ENCODE data around the gene ENGASE.

ENGASE gene

DNA sequence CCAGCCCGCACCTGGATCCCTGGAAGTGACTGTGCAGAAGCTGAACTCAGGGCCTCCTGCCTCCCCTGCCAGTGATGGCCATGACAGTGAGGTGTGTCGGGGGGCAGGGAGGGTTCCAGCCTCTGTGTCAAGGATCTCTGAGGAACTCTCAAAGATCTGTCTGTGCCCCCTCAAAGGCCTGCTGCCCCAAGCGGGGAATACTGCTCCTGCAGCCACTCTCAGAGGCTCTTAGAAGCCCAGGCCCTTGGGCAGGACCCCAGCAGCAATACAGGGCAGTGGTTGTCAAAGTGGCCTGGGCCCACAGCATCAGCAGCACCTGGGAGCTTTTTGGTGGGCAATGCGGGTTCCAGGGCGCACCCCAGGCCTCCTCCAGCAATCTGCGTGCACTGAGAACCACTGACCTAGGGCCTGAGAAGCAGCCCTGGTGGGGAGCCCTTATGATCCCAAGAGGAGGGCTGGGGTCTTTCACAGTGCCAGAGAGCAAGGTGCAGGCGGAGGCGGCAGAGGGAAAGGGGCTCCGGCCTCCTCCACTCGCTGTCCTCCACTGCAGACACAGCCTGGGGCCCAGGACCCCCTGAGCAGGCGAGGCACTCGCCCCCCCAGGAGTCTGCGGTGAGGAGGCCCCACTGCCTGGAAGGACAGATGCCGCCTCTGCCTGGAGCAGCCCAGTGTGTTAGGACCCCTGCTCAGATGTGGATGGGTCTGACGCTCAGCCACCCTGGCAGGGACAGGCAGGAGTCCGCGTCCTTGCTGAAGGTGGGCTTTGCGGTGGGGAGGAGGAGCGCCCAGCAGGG, 42.1 kb downstream of the ENGASE start:
- DNase-seq: no peak

DNA sequence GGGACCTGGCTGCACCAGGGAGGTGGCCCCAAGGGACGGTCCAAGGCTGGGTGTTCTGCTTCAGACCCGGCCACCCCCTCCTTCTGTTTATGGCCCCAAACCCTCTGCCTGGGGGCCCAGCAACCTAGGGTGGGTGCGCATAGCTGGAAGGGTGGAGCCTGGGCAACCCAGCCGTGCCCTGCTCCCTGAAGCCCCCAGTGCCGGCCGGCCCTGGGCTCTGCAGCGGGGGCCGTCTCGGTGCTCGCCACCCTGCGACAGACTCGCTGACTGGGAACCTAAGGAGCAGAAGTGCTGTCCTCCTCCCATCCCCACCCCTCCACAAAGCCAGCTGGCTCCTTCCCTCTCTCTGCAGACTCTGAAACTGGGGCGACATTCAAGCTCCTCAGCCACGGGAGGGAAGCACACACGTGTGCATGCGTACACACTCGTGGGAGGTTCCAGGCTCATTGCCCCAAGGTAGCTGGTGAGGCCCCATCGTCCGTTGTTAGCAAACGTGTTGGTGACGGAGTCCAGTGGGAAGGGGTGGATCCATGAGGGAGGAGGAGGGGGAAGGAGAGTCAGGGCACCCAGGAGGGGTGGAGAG, 43.4 kb downstream of the ENGASE start:
- no peak for DNase-seq

DNA sequence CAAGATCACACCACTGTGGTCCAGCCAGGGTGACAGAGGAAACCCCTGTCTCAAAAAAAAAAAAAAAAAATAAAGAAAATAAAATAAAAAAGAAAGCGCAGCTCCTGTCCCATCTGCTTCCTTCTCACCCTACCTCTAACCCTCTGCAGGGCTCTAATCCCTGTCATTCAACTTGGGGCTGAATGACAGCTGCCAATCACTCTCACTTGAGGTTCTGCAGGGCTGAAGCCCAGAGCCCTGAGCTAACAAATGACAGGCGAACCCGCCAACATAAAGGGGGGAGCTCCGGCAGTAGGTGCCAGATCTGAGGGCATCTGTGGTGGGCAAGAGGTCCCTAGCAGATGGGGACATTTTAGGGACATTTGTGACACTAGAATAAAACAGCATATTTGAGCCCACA, 44.3 kb downstream of the ENGASE start:
- DNase-seq: no peak

DNA sequence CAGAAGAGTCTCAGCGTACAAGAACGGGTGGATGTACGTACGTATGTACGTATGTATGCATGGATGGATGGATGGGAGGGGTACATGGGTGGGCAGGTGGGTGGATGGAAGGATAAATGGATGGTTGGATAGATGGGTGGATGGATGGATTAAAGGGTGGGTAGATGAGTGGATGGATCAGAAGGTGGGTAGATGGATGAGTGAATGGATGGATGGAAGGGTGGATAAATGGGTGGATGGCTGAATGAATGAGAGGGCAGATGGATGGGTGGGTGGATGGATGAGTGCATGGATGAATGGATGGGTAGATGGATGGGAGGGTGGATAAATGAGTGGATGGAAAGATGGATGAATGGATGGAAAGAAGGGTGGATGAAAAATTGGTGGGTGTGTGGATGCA, 45.6 kb downstream of the ENGASE start:
- DNase-seq: no peak

DNA sequence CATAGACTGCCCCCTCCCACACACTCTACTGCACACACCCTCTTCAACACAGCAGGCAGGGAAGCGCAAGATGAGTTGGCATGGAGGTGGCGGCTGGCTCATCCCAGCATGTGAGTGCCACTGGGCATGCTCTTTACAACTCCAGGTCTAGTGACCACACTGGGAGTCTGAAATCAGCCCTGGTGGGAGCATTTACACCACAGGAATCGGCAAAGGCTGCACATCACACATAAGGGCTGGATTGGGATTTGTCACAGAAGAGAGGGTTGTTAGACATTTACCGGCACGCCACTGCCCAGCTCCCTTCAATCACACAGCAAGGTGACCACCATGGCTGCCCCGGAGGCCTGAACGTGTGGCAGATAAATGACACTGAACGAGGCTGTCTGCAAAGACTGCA, 49.4 kb downstream of the ENGASE start:
- no peak for DNase-seq

DNA sequence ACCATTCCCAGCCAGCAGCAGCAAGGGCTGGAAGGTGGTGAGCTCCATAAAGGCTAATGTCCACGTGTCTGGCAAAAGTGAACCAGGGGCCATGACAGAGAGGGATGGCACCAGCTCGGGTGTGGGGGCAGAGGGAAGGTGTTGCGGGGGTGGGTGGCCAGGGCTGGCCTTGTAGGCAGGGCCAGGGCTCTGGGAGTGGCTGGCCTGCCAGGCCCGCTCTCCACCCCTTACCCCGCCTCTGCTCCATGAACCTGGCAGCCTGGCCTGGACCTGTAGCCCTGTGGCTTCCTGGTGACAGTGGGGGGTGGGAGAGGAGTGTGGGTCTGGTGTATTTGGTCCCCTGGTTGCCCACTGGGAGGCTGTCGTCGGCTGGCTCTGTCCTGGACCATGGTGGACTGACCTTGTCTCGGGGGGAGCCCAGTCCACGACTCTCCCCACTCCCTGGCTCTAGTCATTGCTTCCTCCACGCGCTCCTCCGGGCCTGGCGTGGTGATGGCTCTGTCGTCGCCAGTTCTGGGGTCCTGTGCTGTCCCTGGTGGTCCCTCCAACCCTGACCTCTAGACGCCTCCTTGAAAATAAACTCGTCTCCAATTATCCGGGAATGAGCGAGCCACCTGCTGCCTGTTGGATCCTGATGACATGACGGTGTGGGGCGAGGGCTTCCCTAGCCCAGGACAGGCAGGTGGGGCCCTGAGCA, 50.0 kb downstream of the ENGASE start:
- no peak for DNase-seq

DNA sequence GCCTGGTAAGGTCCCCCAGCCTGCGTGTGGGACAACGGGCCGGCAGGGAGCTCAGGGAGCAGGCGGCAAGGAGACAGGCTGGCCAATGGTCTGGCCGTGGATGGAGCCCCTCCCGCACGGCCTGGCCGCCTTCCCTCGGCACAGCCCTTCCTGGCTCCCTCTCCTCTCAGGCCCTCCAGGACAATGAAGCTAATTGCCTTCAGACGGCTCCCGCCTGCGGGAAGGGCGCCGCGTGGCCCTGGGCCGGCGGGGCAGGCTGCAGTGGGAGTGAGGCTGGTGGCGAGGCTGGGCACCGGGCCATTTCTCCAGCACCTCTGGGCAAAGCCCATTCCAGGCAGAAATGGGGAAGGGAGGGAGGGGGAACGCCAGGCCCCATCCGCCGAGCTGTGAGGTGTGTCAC, 50.9 kb downstream of the ENGASE start:
- DNase-seq: no peak

DNA sequence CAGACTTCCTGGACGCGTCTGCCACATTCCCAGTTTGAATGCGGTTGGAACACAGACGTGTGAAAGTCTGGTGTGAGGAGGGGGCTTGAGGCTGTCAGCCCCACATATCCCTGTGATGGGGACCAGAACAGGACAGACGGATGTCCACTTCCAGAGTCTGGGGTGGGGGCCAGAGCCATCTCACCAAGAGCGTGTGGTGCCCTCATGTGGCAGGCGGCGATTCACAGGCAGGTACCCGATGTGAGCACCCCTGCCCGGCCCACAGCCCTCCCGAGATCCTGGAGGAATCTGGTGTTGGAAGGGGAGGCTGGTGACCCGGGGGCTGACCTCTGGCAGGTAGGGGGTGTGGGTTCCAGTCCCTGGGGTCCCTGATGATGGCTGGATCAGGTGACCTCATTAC, 51.5 kb downstream of the ENGASE start:
- no peak for DNase-seq

DNA sequence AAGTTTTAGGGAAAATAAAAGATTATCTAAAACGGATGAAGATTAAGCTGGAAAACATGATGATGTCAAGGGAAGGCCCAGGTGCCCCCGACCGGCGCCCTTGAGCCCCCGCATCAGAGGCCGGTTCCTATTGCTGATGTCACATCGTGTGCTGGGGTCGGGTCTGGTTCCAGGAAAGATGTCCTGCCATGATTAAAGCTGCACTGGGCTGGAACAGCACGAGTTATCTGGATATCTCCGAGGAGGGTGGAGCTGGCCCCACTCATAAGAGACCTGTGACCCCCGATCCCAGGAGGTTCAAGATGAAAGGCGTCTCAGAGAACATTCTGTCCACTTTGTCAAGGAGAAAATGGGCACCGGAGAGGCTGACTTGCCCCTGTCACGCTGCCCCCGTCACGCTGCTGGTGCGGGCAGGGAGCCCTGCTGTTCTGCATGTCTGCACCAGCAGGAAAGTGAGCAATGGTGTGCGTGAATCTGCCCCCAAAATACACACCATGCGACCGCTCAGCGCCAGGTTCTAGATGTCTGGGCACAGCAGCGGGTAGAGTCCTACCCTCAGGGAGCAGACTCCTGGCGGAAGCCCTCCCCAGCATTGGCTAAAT, 53.0 kb downstream of the ENGASE start:
- DNase-seq: no peak

DNA sequence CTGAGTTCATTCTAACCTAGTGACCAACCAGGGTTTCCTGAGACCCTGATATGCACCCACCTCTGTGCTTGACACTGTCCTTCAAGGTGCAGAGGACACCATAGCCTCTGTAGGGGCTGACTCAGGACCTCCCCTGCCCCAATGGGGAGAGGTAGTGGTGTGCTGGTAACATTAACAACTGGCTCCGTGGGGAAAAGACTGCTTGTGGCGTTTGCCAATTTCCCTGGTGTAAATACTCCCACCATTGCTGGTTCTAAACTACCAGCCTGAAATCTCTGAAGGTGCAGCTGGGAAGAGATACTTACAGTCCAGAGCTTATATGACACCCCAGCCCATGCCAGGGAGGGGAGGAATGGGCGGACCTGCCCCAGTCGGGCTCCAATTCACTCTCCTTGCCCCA, 54.9 kb downstream of the ENGASE start:
- DNase-seq: no peak

DNA sequence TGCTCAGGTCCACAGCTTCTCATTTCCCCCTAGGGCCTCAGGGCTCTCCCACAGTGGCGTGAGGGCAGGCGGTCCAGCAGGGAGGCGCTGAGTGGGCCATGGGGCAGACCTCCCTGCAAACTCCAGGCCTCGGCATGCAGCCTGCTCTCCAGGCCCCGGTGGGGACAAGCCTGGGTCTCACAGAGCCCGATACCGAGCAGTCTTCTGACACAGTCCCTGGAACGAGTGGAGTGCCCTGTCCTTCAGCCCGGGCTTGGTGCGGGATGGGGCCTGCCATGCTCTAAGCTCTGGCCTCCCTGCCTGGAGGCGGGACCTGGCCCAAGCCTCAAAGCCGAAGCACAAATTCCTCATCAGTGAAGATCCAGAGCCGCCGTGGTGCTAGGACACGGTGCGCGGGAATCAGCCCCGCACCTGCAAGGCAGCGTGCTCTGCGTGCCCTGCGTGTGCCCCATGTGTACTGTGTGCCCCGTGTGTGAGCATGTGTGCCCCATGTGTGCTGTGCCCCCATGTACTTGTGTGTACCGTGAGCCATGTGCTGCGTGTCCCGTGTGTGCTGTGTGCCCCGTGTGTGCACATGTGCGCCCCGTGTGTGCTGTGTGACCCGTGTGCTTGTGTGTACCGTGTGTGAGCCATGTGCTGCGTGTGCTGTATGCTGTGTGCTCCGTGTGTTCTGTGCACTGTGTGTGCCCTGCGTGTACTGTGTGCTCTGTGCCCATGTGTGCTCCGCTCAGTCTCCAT, 56.1 kb downstream of the ENGASE start:
- DNase-seq: no peak

DNA sequence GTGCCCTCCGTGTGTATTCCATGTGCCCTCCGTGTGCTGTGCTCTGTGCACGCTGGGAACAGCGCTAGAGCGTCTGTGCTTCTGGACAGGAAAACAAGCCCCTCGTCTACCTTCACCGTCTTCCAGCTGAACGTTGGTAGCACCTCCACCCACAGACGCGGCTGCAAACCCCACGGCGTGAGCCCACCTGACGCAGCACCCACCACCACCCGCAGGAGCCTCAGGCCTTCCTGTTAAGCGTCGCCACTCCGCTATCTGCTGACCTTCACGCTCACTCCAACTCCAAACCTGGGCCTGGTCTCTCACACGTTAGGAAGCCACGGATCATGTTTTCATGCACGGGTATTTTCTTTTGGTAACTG, 56.6 kb downstream of the ENGASE start:
- DNase-seq: no peak

DNA sequence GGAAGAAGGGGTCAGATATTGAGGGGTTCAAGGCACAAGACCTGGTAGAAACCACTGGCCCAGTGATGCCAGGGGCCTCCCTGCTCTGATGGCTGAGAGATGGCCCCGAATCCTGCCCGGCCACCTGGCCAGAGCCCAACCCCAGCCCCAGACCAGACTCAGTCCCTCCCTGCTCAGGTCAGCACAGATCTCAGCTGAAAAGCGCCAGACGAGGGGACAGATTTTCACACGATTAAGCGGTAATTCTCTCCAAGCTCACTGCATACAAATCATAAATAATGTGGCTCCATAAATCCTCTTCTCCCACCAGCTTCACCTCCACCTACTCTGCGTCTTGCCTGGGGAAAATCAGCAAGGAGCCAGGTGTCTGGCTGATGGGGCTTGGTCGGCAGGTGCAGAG, 57.1 kb downstream of the ENGASE start:
- no peak for DNase-seq

DNA sequence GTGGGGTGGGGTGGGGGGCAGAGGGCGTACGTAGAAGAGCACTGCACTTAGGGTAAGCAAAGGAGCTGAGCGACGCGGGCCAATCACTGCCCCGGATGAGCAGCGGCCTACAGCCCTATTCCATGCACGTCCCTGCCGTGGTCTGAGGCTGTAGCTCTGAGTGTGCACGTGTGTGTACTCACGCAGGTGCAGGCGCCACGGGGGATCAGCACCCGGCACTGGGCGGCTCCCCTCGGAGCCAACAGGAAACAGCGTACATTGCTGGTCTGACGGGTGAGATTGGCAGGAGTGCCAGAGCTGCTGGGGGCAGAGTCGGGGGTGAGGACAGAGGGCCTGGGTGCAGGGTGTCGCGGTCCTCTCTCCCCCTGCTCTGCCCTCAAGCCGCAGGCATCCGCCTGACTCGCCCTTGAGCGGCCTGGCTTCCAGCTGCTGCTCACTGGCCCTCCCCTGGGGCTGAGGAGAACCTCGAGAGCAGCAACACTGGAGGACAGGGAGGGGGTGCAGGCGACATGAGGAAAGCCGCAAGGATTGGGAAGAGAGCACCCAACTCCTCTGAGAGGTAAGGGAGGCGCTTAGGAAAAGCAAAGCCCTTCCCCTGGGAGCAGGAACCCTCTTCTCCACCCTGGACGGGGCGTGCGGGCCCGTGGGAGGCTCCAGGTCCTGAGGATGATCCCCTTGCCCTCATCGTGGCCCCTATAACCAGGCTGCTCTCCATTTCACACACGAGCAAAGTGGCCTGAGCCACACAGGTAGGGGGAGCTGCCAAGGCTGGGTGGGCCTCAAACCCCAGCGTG, 57.8 kb downstream of the ENGASE start:
- DNase-seq: no peak

DNA sequence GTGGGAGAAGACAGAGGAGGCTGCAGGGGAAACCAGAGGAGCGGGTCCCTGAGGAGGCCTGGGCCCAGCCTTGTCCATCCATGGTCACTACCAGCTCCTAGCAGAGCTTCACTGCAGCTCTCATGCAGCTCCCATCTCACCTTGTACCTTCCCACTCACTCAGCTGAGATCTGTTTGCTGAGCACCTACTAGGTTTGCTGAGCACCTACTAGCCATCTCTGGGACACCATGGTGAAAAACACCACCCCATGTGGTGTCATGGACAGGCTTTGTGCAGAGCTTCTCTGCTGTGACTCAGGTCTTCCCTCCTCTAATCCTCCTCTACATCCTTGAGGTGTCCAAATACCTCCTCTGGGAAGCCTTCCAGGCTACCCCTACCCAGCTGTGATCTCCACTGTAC, 58.6 kb downstream of the ENGASE start:
- no peak for DNase-seq

DNA sequence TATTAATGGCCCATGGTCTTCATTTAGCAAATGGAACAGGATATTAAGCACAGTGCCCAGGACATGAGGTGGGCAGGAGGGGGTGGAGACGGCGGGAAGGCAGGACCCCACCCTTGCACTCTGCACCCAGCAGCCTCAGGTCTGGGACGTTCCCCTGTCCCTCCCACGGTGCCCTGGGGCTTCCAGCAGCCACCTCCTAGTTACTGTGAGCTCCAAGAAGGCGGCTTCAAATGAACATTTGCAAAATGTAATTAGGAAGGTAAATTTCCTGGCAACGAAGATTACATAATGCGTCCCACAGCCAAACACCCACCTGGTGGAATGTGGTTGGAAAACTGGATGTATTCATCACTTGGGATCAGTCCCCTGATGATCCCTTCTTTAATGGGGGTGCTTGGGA, 59.4 kb downstream of the ENGASE start:
- DNase-seq: no peak

DNA sequence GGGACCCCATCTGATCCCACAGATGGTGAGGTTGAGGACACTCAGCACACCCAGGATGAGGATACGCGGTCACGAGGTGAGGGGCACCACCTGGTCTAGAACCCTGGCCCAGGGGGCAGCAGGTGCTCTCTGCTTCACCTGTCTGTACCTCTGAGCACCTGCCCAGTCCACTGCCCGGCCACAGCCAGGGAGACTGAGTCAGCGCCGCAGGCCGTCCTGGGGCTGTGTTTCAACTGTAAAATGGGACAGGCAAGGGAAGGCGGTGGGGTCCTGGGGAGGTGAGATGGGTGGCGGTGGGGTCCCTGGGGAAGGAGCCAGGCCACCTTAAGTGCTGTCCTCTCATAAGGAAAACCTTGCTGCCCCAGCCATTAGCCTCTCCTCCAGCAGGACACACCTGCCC, 60.4 kb downstream of the ENGASE start:
- no peak for DNase-seq

DNA sequence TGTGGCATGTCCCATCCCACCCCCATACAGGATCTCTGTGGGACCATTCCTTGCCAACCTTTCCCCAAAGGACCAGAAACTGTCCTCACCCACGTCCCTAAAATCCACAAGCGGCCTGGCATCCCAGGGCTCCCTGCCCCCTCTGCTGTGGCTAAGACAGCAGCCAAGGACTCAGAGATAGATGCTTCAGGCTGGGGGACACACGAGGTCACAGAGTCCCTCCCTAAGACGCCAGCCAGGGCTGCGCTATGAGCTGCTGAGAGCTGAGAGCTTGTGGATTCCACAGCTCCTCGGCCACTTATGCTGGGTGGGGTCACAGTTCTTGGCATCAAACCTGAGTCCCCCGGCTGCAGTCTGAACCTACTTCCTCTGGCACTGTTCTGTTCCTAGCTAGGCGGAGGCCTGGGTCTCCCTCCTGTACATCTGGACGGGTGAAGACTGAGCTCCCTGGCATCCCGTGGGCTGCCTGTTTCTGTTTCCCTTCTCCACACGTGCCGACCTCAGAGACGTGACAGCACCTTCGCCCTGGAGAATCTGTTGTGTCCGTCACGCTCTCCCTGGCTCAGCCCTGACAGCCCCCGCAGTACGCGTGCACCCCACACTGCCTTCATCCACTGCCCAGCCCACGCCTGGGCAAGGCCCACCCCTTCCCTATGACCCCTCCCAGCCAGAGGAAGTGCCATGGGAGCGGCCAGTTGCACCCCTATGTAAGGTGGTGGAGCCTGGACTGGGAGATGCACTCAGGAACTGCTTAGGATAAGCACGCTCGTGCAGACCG, 61.2 kb downstream of the ENGASE start:
- DNase-seq: no peak
